ENCODE results near the gene ATAD3B.
"Not testable (repeated sequence)": the region's sequence is repeated elsewhere in the genome, so short reads cannot be mapped to it uniquely, and the experiment has no call there.

The ATAD3B gene

GRCh38 chr1:1514376-1514775 is 42.8 kb downstream of the ATAD3B start:
- DNase-seq, result not testable (repeated sequence)

GRCh38 chr1:1516923-1517322 is 45.4 kb downstream of the ATAD3B start:
- not testable (repeated sequence) for DNase-seq

- DNase-seq, result no peak
These were observed 46.5 kb downstream of the ATAD3B start for GRCh38 chr1:1517973-1518620.

- not testable (repeated sequence) for DNase-seq
These were observed 47.0 kb downstream of the ATAD3B start for GRCh38 chr1:1518621-1519007.

- DNase-seq, result not testable (repeated sequence)
These were observed 48.4 kb downstream of the ATAD3B start for GRCh38 chr1:1519805-1520505.

- no peak for DNase-seq
These were observed 49.8 kb downstream of the ATAD3B start for GRCh38 chr1:1521331-1521730.

GRCh38 chr1:1522536-1522935 is 51.0 kb downstream of the ATAD3B start:
- not testable (repeated sequence) for DNase-seq

GRCh38 chr1:1523226-1523625 is 51.7 kb downstream of the ATAD3B start:
- DNase-seq, result not testable (repeated sequence)

- not testable (repeated sequence) for DNase-seq
These were observed 52.1 kb downstream of the ATAD3B start for GRCh38 chr1:1523651-1524050.

GRCh38 chr1:1524750-1525383 is 53.3 kb downstream of the ATAD3B start:
- DNase-seq, result not testable (repeated sequence)

- DNase-seq, result not testable (repeated sequence)
These were observed 54.9 kb downstream of the ATAD3B start for GRCh38 chr1:1526476-1526875.

- no peak for DNase-seq
These were observed 55.7 kb downstream of the ATAD3B start for GRCh38 chr1:1527092-1527816.

- no peak for DNase-seq
These were observed 57.0 kb downstream of the ATAD3B start for GRCh38 chr1:1528301-1529267.

GRCh38 chr1:1529321-1529720 is 57.8 kb downstream of the ATAD3B start:
- DNase-seq, result no peak

- no peak for DNase-seq
These were observed 58.4 kb downstream of the ATAD3B start for GRCh38 chr1:1529936-1530335.

GRCh38 chr1:1531947-1532346 is 60.4 kb downstream of the ATAD3B start:
- DNase-seq, result no peak

- DNase-seq, result not testable (repeated sequence)
These were observed 61.8 kb downstream of the ATAD3B start for GRCh38 chr1:1533176-1533893.

GRCh38 chr1:1533894-1534291 is 62.3 kb downstream of the ATAD3B start:
- not testable (repeated sequence) for DNase-seq

- DNase-seq, result no peak
These were observed 63.0 kb downstream of the ATAD3B start for GRCh38 chr1:1534401-1535154.

GRCh38 chr1:1535201-1536018 is 63.8 kb downstream of the ATAD3B start:
- DNase-seq, result no peak
